TTC549 (cell line): Measurements from ENCODE around the gene BCL11B.

Experiments
- FAIRE-seq: peaks from 2 replicates; lab custom pipeline; 2012; peaks lifted over from hg19 to GRCh38; lab: Jason Lieb, UNC

BCL11B gene

DNA sequence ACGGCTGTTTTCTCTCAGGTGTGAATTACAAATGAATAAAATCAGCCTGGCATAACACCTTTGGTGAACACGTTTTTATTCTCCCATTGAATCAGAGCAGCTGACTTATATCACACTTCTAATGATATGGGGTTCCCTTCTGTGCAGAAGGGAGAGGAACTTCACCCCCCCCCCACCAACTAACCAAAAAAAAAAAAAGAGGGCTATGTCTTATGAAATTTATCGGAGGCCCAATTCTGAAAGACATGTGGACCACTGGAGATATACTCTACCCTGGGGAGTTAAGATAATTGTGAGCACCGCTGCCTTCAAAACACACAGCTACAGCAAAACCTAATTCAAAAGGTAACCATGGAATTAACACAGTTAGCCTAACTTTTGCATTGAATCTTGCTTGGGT, 4.6 kb downstream of the BCL11B start:
- no peak for FAIRE-seq

DNA sequence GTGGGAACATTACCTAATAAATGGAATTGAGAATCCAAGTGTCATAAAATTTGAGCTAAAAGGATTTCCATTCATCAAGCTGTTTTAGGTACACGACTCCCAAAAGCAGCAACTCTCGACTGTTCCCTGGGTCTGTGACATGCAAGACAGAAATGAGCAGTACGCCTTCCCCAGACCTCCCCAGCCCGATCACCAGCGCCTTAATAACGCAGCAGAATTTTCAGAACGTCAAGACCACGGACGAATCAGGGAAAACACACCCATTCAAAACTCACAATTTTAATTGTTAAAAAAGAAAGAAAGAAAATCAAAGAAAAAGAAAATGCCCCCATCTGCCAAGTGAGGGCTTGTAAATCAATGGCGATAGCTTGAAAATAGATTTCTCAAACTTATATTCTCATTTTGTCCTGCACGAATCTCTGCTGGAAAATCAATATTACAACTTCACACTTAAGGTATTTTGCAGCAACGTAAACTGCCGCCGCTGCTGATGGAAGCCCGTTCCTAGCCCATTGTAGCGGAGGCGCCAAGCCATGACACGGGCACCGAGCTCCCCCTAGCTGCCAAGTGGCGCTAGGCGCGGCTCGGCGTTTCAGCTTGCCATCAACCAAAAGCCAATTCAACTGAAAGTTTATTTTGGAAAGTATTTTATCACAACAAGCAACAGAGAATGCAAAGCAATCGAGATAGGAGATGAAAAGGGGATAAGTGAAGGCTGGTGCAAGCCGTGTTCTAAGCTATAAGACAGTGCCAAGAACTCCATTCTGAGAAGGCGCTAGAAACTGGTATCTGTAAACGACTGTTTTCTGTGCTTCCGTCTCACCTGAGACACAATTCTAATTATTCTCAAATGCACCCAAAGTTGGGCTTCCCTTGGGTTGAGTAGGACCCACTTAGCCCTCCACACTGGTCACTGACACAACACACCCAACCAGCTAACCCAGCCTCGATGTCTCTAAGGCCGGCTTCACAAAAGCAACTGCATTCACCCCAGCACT, 5.5 kb downstream of the BCL11B start:
- FAIRE-seq = peak; percentile 72

DNA sequence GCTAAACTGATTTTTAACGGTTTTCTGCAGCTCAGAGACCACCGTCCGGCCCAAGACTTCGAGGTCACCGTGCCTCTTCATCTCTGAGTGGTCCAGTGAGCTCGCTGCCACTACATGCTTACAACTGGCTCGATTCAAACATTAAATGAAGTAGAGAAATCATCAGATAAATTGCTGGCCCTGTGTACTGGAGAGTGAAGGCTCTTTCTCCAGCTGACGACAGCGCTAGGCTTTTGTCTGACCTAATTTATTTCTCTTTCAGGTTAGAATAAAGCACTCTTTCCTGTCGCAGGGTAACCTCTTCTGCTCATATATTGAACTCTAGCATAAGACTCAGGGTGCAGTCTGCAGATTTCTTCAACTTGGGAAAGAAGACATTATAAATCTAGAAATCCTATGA, 6.4 kb downstream of the BCL11B start:
- FAIRE-seq = no peak

DNA sequence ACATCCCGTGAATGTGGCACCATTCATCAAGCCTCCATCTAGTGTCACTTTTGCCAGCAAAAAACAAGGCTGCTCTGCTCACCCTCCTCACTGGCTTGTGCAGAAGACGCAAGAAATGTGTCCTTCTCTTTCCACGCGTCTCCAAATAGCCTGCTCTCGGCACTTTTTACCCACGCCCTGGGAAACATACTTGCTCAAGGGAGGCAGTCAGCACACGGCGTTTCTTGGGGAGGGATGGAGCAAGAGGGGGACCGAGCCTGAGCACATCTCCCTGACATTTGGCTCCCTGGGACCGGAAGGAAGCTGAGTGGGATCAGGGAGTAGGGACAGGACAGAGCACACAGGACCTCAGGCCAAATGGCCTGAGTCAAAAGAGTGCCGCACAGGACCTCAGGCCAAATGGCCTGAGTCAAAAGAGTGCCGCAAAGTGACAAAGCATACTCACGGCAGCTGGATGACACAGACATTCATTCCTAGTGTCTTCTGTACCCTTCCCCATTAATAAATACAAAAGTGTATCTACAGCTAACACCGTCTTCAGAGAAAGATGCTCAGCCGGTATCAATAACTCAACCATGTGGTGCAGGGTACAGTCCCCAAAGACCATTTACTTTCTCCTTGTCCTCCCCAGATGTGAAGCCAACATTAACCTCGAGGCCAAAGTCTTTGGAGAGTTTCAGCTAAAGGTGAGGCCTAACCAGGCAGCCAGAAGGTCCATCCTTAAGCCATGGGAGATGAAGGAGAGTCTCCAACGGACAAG, 7.1 kb downstream of the BCL11B start:
- FAIRE-seq = no peak

DNA sequence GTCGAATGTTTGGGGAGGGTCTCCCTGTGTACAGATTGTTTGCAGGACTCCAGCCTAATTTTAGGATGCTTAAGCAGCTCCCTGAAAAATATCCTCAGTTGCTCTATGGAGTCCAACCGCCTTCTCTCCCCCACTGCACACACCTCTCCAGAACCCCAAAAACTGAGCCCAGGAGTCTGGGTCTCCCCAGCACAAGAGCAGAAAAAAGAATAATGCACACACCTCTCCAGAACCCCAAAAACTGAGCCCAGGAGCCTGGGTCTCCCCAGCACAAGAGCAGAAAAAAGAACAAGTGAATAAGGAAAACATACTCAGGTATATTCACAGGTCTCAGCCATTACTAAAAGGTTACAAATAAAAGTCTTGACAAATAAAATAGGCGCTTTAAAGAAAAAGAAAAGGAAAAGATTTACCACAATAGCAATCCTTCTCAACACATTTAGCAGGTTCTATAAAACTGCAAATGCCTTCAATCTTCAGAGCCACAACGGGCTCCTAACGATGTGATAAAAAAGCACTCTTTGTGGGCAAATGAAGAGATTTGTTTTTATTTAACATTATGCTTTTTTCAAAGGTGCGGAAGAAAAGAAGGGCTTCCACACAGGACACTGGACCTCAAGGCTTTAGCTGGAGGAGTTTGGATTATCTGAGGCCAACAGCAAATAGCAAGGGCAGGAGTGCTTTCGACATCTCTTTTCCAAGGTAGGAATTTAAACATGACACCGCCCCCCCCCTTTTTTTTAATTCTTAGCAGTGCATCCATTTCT, 8.2 kb downstream of the BCL11B start:
- FAIRE-seq = no peak

DNA sequence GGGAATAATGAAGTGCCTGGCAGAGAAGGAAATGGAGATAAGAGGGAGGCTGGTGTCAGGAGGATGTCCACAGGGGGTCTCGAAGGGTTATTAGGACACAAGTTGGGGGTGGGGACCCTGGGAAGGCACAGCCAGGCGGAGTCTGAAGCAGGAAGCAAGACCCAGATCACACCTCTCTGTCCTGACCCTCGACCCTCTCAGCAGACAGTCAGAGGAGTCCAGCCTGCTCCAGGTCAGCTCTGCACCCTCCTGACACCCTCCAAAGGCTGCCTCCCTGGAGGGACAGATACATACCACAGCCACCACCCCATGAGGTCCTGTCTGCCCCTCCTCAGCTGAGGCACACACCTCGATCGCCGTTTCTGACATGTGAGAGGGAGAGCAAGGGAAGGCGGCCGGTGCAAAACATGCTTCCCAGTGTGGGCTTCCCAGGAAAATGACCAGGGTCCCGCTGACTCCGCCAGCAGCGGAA, 9.0 kb downstream of the BCL11B start:
- no peak for FAIRE-seq

DNA sequence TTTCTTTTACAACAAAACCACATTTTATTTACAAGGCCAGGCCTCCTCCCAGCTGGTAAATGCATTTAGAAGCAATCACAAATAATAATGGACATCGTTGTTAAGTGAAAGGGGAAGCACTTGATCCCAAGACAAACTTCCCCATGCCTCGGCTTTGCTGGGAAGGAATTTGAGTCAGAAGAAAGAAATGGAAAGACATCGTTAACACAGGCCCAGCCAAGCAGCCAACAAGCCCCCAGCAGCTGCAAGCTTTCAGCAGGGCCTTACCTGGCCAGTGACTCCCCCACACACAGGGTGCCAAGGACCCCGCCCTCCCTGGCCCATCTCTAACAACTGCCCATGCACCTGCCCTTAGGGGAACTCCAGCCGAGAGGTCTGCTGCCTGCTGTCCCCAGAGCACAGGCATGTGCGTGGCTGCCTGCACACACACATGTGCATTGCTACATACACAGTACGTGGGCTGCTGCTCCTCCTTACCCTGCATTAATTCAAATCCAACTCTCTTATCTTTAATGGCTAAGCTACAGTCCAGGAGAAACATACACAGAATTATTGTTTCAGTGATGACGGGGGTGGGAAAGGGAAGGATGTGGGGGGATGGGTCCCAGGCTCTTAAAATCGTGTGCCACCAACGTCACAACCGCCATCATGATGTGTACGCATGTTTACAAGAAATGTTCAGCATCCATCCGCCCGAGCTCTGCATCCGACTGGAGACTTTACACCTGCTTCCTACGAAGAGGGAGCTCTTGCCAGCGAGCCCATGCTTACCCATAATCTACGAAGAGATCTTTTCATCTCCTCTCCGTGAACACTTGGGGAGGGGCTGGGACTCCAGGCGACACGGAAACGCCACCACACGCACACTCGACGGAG, 9.8 kb downstream of the BCL11B start:
- FAIRE-seq = no peak

DNA sequence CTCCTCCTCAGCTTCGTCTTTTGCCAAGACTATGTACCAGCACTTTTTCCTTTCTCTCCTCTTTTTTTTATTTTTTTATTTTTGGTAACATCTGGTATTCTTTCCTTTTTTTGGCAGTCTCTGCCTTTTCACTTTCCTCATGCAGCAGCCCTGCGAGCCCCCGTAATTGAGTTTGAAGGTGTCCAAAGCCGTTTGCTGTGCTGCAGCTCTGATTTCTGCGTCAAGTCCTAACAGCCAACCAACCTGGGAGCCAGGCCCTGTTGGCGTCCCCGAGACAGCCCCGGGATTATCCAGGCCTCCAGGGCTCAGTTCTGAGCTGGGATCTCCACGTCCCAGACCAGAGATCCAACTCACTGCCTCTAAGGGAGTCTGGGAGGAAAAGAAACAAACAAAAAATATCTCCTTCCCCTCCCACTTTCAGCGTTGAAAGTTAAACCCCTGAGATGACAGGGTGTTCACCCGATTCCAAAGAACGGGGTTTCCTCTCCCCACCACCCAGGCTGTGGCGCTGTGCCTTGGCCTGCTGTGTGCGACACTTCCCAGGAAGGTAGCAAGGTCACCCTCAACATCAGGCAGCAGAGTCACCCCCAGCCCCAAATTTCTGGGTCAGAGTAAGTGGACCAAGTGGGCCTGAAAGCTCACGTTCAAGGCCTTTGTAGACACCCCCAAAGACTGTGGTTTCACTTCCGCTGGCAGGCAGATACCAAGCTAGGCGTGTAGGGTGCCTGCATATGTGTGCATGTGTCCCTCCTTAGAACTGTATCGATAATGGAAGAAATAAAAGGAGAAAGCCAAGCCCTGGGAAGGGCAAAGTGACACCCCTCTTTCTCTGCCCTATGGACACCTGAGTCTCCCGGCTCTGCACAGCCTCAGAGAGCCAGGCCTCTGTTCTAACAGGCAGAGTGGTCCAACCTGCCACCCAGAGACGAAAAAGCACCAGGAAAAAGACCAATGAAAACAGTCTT, 11.1 kb downstream of the BCL11B start:
- FAIRE-seq = no peak

DNA sequence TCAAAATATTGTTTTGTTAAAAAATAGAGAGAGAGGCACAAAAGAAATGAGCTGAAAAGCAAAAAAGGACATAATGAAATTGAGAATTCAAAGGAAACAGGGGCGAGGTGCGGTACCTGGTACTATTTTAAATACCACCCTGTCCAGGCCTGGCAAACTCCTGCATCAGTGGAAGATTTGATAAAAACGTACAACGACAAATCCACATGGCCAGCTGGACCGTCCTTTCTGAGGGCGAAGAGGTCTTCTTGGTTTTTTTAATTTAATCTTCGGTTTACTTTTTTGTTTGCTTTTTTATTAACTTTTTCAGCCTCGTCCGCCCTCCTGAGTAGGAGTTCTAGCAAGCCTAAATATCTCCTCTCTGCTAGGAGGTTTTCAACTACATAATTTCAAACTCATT, 11.9 kb downstream of the BCL11B start:
- FAIRE-seq = no peak

DNA sequence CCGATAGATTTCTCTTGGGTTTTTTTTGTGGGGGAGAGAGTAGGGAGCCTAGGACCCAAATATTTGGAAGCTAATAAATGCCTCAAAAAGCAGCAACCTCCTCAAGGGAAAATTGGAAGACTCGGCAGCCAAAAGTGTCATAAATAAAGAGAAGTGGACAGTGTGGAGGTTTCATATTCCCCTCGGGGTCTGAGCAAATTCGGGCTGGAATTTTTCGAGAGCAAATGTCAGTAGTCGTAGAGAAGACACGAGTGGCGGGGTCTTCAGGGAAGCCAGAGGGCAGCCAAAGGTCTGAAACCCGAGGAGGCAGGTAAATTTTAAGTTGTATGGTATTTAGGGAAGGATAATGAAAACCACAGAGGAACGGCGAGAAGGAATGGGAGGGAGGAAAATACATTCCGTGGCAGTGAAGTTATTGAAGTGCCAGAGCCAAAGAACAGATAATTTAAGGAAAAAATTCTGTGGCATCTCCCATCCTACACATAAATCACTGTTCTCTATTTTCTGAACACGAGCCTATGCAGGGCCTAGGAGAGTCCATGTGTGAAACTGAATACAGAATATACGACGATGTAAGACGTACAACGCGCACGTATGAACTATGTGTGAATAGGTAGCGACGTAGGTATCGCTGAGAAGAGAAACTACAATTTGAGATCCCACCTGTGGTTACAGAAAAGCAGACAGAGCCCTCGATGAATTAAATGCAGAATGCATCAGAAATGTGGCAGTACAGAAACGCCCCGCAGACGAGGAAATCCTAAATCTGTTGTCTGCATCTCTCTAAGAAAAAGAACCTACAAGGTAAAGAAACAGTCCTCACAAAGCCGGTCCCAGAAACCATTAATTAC, 12.9 kb downstream of the BCL11B start:
- no peak for FAIRE-seq

DNA sequence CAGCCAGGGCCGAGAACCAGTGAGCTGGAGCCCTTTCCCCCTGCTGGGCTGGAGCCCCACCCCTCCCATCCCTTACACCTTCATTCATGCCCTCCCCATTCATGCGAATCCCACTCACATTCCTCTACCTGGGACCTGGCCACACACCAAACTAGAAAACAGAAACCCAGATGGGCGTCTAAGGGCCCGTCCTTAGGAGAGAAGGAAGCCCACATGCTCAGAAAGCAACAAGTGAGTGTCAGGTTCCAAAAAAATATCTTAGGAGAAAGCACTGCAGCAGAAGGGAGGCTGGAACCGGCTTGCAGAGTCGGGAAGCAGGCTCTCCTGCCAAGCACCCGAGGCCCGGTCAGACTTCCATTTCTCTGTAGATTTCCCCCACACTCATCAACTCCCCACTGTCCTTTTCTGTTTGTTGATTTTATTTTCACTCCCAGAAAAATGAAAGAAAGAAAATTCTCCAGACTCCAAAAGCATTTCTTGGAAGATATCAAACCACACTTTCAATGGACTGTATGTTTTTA, 13.6 kb downstream of the BCL11B start:
- no peak for FAIRE-seq

DNA sequence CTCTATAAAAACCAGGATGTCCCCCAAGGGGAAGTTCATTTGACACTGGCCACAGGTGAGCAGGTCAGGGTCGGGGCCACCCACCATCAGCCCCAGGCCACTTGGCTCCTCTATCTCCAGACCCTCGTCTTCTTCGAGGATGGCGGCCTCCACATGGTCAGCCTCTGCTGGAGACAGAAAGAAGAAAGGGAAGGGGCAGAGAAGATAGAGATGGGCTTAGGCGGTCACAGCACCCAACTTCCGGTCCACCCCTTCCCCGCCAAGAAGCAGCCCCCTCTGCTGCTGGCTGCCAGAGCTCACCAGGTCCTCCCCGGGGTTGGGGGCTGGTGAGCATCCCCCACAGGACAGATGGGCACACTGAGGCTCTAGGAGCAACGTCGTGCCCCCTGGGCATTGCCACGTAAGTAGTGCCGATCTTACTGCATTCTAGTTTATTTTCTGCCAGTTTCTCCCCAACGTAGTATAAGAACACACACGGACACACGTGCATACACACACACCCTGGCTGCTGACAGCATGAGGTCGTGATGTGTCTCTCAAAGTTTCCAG, 14.2 kb downstream of the BCL11B start:
- FAIRE-seq = no peak

DNA sequence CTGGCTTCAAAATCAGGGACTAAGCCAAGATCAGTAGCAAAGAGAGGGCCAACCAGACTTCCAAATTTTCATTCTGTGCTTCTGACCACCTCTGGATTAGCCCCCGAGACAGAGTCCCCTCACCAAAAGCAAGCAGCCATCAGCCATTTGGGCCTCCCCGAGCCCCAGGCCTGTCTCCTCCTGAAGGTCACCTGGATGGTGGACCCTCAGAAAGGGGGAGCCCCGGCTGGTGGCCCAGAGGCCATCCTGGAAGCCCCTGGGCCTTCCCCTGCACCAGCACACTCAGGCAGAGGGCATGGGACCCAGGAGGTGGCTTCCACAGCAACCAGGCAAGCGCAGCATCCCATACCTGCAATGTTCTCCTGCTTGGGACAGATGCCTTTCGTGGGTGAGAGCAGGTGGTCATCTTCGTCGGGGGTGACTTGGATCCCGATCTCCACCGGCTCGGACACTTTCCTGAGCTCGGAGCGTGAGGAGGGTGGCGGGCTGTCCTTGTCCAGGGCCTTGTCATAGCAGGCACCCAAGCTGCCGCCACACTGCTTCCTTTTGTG, 14.8 kb downstream of the BCL11B start:
- no peak for FAIRE-seq

DNA sequence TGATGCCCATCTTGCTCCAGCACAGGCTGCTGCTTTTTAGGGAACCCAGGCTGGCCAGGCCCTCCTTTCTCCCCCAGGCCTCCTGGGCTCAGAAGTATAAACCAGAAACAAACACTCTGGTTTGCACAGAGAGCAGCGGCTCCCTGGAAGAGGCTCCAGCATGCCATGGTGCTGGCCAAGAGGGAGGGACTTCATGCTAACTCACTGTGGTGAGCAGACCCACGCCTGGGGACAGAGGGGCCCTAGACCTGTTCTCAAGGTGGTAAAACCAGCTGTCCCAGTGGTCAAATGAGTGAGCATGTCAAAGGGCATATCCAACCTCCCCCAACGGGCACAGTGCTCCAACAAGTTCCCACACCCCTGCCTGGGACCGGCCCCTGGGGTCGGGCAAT, 15.5 kb downstream of the BCL11B start:
- no peak for FAIRE-seq

DNA sequence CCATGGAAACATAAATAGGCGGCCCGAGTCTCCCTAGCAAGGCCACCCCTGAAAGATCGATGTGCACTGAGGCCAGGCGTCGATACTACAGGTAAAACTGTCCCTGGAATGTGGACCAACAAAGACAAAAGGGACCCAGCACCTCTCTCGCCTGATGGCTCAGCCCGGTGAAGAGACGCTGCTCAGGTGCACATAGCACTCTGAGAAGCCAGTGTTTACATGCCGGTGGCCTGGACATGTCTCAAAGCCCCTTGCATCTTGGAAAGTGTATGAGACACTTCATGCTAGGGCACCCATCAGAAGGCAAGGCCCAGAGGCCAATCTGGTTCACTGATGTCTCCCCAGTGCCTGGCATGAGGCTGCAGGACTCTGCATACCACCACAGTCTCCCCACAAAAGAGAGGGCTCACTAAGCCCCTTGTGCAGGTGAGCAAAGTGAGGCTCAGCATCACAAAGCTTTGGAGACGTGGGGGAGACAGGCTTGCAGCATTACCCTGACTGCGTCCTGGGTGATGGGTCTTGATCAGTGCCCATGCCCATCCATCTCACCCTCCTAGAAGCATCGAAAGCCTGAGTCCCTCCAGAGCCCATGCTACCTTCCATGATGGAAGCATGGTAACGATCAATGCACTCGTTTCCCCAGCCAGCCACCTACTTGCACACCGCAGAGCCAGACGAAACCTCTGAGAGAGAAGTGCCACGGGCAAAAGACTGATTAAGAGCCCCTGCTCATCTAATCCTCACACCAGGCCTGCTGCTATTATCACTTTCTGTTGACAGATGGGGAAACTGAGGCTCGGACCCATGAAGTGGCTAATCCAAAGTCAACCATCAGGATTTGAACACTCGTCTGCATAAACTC, 16.1 kb downstream of the BCL11B start:
- no peak for FAIRE-seq

DNA sequence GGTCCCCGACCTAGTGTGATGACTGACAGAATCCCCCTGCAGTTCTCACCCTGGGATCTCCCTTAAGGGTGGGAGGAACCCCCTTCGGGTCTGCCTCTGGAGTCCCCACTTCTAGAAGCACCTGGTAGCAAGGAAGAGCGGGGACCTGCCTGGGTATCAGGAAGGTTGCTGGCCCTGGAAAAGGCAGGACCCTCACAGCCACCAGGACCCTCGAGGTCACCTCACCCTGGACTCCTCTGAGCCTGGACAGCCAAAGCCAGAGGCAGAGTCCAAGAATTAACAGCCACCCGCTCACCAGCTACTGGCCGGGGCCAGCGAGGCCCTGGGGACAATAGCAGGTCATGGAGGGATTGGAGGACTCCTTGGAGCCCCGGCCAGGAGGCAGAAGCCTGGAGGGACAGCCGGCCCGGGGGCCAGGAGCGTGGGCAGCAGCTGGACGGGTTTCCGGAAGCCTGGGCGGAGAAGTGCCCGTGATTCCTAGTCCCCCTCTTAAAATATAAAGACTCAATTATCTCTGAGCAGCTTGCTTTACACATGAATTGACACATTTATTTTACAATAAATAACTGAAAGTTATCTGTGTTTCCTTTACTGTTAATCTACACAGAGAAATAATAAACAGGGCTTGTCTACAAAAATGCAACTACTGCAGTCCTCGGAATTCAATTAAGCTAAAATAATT, 17.5 kb downstream of the BCL11B start:
- no peak for FAIRE-seq

DNA sequence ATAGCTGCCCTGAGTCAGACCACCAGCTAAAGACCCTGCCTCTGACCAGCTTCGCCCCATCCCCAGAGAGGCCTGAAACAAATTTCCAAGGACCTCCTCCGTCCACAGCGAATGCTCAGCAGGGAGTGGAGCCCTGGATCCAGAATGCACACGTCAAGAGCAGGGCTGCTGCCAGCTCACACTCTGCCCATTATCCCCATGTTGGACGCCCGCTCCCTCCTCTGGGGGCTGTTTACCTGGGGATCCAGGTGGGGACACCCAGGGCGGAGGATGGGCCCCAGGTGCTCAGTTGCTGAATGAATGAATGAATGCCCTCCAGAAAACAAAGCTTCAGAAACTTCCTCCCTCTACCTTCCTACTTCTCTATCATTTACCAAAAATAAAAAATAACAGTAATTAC, 18.1 kb downstream of the BCL11B start:
- no peak for FAIRE-seq
